ENCODE data around the gene APOC3.

Gene APOC3

DNA sequence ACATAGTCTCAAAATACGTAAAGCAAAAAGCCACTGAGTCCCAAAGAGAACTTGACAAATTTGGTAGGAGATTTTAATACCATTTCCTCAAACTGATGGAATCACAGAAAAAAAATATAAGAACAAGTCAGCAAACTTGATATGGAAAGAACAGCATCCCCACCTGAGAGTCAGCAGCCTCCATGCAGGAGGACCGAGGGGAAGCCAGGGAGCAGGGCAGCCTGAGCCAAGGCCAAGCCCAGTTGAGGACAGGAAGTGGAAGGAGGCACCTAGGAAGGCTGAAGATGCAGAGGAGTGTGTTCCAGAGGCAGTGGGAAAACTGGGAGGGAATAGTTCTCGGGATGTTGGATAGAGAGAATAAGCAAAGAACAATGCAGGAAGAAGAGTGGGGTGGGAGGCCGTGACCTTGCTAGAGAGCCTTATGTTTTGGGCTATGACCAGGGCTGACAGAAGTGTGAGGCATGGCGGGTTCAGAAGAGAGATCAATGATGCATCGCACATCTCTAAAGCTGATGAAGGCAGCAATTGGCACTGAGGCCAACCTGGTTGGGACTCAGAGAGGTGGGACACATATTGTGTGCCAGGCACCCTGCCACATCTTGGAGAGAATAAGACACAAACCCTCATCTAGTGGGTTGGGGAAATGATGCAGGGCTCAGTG lies 22.0 kb upstream of the APOC3 start:
- no peak for DNase-seq

DNA sequence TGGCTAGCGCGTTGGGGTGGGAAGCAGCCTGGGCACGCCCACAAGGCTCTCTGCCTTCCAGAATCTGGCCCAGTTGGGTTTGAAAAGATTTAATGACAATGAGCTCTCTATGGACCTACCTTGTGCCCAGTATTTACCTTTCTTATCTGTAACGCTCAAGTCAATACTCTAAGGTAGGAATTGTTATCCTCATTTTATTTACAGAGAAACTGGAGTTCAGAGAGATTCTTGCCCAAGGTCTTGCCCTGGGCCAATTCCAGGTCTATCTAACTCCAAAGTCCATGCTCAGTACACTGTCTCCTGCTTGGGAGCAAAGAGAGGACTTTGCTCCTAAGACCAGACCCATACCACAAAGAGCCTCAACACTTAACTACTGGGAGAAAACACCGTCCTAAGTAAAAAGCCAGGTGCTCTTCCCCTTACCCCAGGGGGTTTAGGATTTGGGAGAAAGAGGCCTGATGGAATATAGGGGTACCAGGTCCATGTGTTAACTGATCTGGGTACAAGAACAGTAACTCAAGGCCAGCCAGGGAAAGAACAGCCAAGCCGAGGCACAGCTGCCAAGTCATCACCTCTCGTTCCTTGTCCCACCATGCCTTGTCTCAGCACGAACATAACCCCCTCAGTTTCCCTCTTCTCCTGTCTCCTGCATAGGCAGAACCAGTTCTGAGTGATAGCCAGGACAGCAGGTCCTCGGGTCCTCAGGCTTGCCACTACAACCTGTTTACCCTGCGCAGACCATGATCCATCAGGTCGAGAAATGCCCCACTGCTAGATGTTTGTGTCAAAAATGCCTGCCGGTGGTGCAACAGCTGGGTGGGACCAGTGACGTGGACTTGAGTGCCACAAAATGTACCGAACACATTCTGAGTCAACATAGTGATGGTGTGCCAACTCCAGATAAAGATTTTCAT lies 21.2 kb upstream of the APOC3 start:
- no peak for DNase-seq

- no peak for DNase-seq
Observed at GRCh38 chr11:116811194-116811593, 18.5 kb upstream of the APOC3 start.

- no peak for DNase-seq
Observed at GRCh38 chr11:116812109-116812508, 17.6 kb upstream of the APOC3 start.

DNA sequence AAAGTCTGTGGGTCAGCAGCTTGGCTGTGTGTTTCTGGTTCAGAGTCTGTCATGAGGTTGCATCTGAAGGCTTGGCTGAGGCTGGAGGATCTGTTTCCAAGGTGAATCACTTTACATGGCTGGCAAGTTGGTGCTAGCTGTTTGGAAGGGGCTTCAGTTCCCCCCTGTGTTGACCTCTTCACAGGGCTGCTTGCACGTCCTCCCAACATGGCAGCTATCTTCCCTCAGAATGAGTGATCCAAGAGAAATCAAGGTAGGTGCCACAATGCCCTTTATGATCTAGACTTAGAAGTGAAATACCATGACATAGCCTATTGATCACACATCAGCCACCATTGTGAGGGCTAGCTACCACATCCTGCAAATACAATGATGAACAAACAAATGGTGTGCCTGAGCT lies 16.5 kb upstream of the APOC3 start:
- no peak for DNase-seq

- no peak for DNase-seq
Observed at GRCh38 chr11:116813781-116814471, 15.8 kb upstream of the APOC3 start.

GRCh38 chr11:116814502-116814901 lies 15.2 kb upstream of the APOC3 start:
- no peak for DNase-seq

DNA sequence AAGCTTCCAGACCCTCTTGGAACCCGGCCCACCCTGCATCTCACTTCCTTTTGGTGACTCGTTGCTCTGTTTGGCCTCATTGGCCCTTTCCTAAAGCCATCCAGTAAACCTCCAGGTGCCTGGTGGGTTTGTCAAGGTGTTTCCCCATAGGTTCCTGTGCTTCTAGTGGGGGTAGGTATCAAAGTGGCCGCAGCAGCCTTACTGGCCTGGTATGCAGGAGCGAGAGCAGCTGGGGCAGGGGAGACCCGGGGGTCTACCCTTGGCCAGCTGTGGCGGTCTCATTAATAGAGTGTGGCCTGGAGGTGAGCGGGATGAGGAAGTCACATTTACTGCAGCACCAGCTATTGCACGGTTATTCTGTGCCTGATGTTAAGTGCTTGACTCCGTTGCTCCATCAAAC lies 10.7 kb upstream of the APOC3 start:
- DNase-seq, result no peak

DNA sequence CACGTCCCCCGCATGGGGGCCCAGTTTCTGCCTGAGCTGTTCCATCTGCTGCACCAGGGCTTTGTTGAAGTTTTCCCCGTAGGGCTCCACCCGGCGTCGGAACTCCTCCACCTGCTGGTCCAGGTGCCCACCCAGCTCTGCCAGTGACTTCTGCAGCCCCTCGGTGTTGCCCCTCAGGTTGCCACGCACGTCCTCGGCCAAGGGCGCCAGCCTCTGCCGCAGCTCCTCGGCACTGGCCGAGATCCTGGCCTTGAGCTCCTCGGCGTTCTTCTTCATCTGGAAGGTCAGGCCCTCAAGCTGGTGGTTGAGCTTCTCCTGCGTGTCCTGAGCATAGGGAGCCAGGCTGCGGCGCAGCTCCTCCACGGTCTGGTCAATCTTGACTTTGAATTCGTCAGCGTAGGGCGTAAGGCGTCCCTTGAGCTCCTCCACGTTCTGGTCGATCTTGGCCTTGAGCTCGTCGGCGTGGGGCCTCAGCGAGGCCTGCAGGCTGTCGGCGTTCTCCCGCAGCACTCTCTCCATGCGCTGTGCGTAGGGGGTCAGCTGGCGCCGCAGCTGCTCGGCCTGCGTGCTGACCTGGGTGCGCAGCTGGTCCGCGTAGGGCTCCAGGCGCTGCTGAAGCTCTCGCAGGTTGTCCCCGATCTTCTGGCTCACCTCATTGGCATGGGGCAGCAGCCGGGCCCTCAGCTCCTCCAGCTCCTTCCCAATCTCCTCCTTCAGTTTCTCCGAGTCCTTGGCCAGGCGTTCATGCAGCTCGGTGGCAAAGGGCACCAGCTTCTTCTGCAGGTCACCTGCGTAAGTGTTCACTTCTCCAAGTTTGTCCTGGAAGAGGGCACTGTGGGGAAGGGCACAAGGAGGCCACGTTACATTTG lies 8.4 kb upstream of the APOC3 start:
- DNase-seq, result no peak

DNA sequence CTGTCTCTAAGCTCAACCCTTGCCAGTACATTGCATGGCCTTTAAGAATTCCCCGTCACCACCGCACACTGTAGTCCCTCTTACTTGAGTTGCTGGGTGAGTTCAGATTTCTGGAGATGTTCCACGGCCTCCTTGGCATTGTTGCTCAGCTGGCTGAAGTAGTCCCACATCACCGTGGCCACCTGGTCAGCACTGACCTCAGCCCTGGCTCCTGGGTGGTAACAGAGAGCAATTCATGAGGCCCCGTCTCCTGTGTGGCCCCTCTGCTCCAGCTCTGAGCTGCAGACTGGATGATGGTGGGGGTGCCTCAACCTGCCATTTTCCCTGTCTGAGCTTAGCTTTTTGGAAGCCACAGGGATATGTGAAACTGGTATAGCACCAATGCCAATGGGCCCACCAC lies 7.1 kb upstream of the APOC3 start:
- DNase-seq, result no peak

DNA sequence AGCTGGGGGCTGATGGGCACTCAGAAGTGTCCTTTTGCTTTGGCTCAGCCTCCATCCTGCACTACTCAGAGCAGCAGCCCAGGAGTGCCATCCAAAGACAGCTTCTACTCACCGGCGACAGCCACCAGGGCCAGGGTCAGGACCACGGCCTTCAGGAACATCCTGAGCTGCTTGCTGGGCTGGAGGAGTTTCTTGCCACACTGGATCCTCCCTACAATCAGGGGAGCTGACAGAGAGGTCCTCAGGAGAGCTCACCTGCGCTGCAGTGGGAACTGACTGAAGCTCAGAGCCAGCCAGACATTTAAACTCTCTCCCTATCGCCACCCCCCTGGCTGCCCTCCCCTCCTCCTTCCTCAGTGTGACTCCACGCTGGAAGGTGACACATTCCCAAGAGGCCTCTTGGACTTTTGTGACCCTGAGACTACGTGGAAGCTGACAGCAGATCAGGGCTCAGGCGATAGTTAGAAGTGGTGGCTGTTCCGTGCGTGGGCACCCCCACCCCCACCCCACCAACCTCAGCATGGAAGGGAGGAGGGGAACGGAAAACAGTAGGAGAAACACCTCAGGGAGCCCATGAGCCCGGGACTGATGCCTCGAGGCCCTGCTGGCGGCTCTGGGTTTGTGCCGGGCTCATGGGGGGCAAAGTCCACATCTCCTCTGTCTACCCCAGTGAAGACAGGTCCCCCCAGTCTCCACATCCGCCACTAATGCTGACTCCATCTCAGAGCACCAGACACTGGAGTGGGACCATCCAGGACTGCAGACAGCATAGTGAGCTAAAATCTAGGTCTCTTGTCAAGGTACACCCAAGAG lies 6.5 kb upstream of the APOC3 start, which contains the start of gene APOA4:
APOA4 (minus strand) TSS at position 274 of the 813 bp plus-strand sequence; CDS start at position 161, 113 bp downstream.
- DNase-seq, result no peak

- no peak for DNase-seq
Observed at GRCh38 chr11:116825434-116825833, 4.3 kb upstream of the APOC3 start.

DNA sequence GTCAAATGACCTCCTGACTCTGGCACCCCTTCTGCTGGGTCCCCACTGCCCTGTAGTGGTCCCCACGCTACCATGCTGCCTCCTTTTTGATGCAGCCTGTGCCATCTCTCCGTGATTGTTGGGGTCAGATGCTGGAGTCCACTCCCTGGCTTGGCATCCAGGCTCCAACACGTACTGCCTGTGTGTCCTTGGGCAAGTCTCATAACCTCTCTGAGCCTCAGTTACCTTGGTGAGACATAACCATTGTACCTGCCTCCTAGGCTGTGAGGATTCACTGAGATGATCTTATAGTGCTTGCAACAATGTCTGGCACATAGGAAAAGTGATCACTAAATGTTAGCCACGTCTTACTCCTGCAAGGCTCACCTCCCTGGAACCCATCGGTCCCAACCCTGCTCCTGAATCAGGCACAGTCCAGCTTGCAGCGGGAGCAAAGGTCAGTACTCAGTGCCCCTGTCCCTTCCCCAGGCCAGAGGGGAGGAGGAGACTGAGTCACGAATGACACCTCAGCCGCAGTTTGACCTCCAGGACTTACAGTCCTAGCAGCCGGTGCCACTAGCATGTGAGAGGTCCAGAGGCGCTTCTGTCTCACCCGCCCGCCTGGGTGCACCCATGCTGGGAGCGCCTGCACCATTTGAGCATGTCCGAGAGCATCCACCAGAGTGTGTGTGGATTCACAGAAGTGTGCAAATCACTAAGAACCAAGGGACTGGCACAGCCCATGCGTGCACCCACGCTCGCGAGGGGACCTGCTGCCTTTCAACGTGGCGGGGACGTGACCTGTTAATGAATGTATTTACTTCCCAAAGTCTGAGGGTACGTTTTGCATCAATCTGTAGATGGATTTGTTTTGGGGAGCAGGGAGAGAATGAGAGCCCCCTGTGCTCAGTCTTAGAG lies 3.6 kb upstream of the APOC3 start:
- no peak for DNase-seq

- no peak for DNase-seq
Observed at GRCh38 chr11:116826751-116827431, 2.8 kb upstream of the APOC3 start.

DNA sequence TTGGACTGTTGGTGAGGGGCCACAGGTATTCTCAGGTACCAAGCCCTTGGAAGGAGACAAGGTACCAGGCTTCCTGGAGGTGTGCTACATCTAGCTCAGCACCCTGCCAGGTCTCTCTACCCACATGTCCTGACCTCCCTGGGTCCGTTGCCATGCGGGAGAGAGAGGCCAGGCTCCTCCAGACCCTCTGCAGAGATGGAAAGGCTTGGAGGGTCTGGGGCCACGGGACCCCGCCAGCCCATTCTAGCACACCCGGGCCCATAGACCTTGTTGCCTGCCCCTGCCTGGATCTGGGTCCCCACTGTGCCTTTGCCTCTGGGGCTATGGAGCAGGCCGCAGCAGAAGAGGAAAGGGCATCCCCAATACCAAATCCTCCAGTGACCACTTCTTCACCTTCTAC lies 2.2 kb upstream of the APOC3 start:
- DNase-seq, result no peak

- DNase-seq, result no peak
Observed at GRCh38 chr11:116828632-116829524, 829 bp upstream of the APOC3 start.

DNA sequence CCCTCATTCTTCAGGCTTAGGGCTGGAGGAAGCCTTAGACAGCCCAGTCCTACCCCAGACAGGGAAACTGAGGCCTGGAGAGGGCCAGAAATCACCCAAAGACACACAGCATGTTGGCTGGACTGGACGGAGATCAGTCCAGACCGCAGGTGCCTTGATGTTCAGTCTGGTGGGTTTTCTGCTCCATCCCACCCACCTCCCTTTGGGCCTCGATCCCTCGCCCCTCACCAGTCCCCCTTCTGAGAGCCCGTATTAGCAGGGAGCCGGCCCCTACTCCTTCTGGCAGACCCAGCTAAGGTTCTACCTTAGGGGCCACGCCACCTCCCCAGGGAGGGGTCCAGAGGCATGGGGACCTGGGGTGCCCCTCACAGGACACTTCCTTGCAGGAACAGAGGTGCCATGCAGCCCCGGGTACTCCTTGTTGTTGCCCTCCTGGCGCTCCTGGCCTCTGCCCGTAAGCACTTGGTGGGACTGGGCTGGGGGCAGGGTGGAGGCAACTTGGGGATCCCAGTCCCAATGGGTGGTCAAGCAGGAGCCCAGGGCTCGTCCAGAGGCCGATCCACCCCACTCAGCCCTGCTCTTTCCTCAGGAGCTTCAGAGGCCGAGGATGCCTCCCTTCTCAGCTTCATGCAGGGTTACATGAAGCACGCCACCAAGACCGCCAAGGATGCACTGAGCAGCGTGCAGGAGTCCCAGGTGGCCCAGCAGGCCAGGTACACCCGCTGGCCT lies 641 bp downstream of the APOC3 start:
- DNase-seq, result no peak

DNA sequence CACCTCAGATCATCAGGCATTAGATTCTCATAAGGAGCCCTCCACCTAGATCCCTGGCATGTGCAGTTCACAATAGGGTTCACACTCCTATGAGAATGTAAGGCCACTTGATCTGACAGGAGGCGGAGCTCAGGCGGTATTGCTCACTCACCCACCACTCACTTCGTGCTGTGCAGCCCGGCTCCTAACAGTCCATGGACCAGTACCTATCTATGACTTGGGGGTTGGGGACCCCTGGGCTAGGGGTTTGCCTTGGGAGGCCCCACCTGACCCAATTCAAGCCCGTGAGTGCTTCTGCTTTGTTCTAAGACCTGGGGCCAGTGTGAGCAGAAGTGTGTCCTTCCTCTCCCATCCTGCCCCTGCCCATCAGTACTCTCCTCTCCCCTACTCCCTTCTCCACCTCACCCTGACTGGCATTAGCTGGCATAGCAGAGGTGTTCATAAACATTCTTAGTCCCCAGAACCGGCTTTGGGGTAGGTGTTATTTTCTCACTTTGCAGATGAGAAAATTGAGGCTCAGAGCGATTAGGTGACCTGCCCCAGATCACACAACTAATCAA lies 2.2 kb downstream of the APOC3 start:
- no peak for DNase-seq
